HepG2 (cell line): ENCODE data around the gene MTG1. TPM values are rescaled to one million over a fixed set of nuclear protein-coding genes. Genes with fewer than 3 reads are reported as not detected.

Source experiments
- HNRNPLL ChIP-seq: fragments of 200-400 bp; formaldehyde crosslinking; IDR thresholded peaks from 2 replicates; pipeline ENCODE4 v1.6.1; 2017; ENCODE audit warnings: mild to moderate bottlenecking, low read depth, low read length; ENCODE audit not compliant: poor library complexity, severe bottlenecking
- PHF21A ChIP-seq: sonication (generic); formaldehyde crosslinking; IDR thresholded peaks from 2 replicates; pipeline ENCODE4 v1.5.0; 2020; ENCODE audit warnings: mild to moderate bottlenecking, missing genetic modification reagents
- U2AF2 ChIP-seq: fragments of 200-400 bp; formaldehyde crosslinking; IDR thresholded peaks from 2 replicates; pipeline ENCODE4 v1.6.1; 2017; ENCODE audit warnings: low read depth, mild to moderate bottlenecking, low read length
- ZNF232 ChIP-seq: sonication (generic); formaldehyde crosslinking; IDR thresholded peaks from 2 replicates; pipeline ENCODE4 v1.4.0; 2020; ENCODE audit warnings: missing genetic modification reagents, borderline replicate concordance
- polyA plus RNA-seq, 8 experiments: library from polyadenylated mRNA; depleted of rRNA in 3 of 8; stranded (reverse) in 7 of 8; unstranded in 1 of 8; fragments of >200 nt; fragmentation: Illumina TruSeq in 4 of 8; extraction: Trizol in 4 of 8; gene quantifications; 2 replicates each; pipeline versions ENCODE4 v1.2.1 to v1.2.3, GENCODE V29; 2011 to 2016; ENCODE audit warnings: low read depth in 4 of 8, missing spikeins in 1 of 8, mixed read lengths in 1 of 8; ENCODE audit not compliant: insufficient read depth in 1 of 8
- total RNA-seq, 5 experiments: library from RNA; depleted of rRNA; stranded (reverse); fragments of >200 nt; fragmentation: Illumina TruSeq; extraction: Trizol; gene quantifications; 2 replicates each; pipeline ENCODE4 v1.2.3, GENCODE V29; 2016; ENCODE audit warnings: low read depth in 1 of 5
- TF ChIP-seq, protein P1 (sequence below): sonication (generic); formaldehyde crosslinking; IDR thresholded peaks from 2 replicates; pipeline ENCODE4 v1.8.0; 2022; ENCODE audit warnings: low read depth, missing genetic modification reagents
- TF ChIP-seq, protein P2 (sequence below): sonication (generic); formaldehyde crosslinking; IDR thresholded peaks from 2 replicates; pipeline ENCODE4 v1.4.0; 2020; ENCODE audit warnings: missing genetic modification reagents
- TF ChIP-seq, protein P3 (sequence below): sonication (generic); formaldehyde crosslinking; IDR thresholded peaks from 2 replicates; pipeline ENCODE4 v1.5.0; 2020; ENCODE audit warnings: missing genetic modification reagents, mild to moderate bottlenecking, borderline replicate concordance
- TF ChIP-seq, protein P4 (sequence below): sonication (generic); formaldehyde crosslinking; IDR thresholded peaks from 2 replicates; pipeline ENCODE4 v1.4.0; 2020; ENCODE audit warnings: missing genetic modification reagents
- TF ChIP-seq, protein P5 (sequence below): sonication (generic); formaldehyde crosslinking; IDR thresholded peaks from 2 replicates; pipeline ENCODE4 v1.5.1; 2020; ENCODE audit warnings: missing genetic modification reagents, mild to moderate bottlenecking, borderline replicate concordance
- TF ChIP-seq, protein P6 (sequence below): sonication (generic); formaldehyde crosslinking; IDR thresholded peaks from 2 replicates; pipeline ENCODE4 v1.8.1; 2022; ENCODE audit warnings: low read depth, mild to moderate bottlenecking, missing genetic modification reagents

MTG1 gene
- total and polyA plus RNA-seq, 2 of the 13 experiments (the other 11 are each of a cell fraction or from before 2014, with no cell fraction given): 42.0 to 103 TPM

DNA sequence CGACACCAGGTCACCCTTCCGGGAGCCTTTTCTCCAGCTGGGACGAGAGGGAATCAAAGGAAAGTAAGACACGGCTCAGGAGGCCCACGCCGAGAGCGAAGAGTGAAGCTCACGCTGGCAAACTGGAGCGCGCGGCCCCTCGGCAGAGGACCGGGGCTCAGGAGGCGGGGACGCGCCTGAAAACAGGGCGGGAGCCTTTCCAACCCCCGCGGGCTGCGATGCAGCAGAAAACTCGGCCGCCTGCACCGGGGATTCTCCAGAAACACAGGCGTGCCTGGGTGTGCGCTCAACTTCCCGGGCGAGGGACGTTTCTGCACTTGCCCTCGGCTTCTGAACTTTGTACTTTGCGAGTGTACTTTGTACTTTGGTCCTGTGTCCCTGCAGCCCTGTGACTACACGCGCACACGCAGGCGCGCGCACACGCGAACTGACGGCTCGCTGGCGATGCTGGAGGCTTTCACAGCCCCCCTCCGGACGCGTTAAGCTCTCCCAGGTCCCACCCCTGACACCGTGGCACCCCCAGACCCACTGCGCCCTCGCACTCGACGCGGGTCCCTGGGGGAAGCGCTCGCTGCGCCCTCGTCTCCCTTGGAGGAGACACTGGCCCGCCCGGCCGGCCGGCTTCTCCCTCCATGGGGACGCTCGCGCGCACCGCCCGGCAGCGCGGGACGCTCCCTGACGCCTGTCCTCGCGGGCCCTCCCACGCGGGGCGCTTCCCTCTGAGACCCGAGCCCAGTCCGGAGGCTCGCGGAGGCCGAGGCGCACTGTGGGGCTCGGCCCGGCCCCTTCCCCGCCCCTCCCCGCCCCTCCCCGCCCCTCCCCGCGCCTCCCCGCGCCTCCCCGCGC, 15.5 kb upstream of the MTG1 start (continued):
- TF ChIP-seq, protein P1, sequence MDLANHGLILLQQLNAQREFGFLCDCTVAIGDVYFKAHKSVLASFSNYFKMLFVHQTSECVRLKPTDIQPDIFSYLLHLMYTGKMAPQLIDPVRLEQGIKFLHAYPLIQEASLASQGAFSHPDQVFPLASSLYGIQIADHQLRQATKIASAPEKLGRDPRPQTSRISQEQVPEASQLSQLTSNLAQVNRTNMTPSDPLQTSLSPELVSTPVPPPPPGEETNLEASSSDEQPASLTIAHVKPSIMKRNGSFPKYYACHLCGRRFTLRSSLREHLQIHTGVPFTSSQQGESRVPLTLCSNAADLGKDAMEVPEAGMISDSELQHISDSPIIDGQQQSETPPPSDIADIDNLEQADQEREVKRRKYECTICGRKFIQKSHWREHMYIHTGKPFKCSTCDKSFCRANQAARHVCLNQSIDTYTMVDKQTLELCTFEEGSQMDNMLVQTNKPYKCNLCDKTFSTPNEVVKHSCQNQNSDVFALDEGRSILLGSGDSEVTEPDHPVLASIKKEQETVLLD (CRISPR knock-in tag): no peak
- TF ChIP-seq, protein P2, sequence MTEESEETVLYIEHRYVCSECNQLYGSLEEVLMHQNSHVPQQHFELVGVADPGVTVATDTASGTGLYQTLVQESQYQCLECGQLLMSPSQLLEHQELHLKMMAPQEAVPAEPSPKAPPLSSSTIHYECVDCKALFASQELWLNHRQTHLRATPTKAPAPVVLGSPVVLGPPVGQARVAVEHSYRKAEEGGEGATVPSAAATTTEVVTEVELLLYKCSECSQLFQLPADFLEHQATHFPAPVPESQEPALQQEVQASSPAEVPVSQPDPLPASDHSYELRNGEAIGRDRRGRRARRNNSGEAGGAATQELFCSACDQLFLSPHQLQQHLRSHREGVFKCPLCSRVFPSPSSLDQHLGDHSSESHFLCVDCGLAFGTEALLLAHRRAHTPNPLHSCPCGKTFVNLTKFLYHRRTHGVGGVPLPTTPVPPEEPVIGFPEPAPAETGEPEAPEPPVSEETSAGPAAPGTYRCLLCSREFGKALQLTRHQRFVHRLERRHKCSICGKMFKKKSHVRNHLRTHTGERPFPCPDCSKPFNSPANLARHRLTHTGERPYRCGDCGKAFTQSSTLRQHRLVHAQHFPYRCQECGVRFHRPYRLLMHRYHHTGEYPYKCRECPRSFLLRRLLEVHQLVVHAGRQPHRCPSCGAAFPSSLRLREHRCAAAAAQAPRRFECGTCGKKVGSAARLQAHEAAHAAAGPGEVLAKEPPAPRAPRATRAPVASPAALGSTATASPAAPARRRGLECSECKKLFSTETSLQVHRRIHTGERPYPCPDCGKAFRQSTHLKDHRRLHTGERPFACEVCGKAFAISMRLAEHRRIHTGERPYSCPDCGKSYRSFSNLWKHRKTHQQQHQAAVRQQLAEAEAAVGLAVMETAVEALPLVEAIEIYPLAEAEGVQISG (CRISPR knock-in tag): peak; percentile 82
- TF ChIP-seq PHF21A (CRISPR knock-in tag) (peak; percentile 65), ZNF232 (CRISPR knock-in tag) (peak; percentile 21; the same call in 1 of the 2 replicates), HNRNPLL (peak; percentile 35), U2AF2 (no peak)
- TF ChIP-seq, protein P3, sequence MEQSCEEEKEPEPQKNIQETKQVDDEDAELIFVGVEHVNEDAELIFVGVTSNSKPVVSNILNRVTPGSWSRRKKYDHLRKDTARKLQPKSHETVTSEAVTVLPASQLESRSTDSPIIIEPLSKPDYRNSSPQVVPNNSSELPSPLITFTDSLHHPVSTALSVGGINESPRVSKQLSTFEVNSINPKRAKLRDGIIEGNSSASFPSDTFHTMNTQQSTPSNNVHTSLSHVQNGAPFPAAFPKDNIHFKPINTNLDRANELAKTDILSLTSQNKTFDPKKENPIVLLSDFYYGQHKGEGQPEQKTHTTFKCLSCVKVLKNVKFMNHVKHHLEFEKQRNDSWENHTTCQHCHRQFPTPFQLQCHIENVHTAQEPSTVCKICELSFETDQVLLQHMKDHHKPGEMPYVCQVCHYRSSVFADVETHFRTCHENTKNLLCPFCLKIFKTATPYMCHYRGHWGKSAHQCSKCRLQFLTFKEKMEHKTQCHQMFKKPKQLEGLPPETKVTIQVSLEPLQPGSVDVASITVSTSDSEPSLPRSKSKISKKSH (CRISPR knock-in tag): 0 out of 2 replicates have a peak, but pooled peaks have one; percentile 33
- TF ChIP-seq, protein P4, sequence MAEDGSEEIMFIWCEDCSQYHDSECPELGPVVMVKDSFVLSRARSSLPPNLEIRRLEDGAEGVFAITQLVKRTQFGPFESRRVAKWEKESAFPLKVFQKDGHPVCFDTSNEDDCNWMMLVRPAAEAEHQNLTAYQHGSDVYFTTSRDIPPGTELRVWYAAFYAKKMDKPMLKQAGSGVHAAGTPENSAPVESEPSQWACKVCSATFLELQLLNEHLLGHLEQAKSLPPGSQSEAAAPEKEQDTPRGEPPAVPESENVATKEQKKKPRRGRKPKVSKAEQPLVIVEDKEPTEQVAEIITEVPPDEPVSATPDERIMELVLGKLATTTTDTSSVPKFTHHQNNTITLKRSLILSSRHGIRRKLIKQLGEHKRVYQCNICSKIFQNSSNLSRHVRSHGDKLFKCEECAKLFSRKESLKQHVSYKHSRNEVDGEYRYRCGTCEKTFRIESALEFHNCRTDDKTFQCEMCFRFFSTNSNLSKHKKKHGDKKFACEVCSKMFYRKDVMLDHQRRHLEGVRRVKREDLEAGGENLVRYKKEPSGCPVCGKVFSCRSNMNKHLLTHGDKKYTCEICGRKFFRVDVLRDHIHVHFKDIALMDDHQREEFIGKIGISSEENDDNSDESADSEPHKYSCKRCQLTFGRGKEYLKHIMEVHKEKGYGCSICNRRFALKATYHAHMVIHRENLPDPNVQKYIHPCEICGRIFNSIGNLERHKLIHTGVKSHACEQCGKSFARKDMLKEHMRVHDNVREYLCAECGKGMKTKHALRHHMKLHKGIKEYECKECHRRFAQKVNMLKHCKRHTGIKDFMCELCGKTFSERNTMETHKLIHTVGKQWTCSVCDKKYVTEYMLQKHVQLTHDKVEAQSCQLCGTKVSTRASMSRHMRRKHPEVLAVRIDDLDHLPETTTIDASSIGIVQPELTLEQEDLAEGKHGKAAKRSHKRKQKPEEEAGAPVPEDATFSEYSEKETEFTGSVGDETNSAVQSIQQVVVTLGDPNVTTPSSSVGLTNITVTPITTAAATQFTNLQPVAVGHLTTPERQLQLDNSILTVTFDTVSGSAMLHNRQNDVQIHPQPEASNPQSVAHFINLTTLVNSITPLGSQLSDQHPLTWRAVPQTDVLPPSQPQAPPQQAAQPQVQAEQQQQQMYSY (CRISPR knock-in tag): peak; percentile 3; the same call in 1 of the 2 replicates
- TF ChIP-seq, protein P5, sequence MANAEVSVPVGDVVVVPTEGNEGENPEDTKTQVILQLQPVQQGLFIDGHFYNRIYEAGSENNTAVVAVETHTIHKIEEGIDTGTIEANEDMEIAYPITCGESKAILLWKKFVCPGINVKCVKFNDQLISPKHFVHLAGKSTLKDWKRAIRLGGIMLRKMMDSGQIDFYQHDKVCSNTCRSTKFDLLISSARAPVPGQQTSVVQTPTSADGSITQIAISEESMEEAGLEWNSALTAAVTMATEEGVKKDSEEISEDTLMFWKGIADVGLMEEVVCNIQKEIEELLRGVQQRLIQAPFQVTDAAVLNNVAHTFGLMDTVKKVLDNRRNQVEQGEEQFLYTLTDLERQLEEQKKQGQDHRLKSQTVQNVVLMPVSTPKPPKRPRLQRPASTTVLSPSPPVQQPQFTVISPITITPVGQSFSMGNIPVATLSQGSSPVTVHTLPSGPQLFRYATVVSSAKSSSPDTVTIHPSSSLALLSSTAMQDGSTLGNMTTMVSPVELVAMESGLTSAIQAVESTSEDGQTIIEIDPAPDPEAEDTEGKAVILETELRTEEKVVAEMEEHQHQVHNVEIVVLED (CRISPR knock-in tag): peak; percentile 54; the same call in 1 of the 2 replicates
- TF ChIP-seq, protein P6, sequence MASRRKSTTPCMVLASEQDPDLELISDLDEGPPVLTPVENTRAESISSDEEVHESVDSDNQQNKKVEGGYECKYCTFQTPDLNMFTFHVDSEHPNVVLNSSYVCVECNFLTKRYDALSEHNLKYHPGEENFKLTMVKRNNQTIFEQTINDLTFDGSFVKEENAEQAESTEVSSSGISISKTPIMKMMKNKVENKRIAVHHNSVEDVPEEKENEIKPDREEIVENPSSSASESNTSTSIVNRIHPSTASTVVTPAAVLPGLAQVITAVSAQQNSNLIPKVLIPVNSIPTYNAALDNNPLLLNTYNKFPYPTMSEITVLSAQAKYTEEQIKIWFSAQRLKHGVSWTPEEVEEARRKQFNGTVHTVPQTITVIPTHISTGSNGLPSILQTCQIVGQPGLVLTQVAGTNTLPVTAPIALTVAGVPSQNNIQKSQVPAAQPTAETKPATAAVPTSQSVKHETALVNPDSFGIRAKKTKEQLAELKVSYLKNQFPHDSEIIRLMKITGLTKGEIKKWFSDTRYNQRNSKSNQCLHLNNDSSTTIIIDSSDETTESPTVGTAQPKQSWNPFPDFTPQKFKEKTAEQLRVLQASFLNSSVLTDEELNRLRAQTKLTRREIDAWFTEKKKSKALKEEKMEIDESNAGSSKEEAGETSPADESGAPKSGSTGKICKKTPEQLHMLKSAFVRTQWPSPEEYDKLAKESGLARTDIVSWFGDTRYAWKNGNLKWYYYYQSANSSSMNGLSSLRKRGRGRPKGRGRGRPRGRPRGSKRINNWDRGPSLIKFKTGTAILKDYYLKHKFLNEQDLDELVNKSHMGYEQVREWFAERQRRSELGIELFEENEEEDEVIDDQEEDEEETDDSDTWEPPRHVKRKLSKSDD: peak; percentile 89
